A673 (cell line): Measurements from ENCODE around the gene EMC9. TPM values are rescaled to one million over a fixed set of nuclear protein-coding genes. Genes with fewer than 3 reads are reported as not detected.

ENCODE experiments used
- BruUV-seq: library from RNA; stranded (reverse); fragments of 400-500 nt; replicated peaks from 2 replicates; lab custom pipeline; 2021; lab: Mats Ljungman, UMichigan
- CTCF ChIA-PET: fragments of 300-600 bp; sonication (Branson Sonifier 250); formaldehyde crosslinking; loops from one replicate; lab custom pipeline; 2022; ENCODE audit warnings: antibody characterized with exemption; lab: Charles Lee
- POLR2A ChIA-PET: fragments of 300-600 bp; sonication (Branson Sonifier 250); formaldehyde crosslinking; loops from one replicate; lab custom pipeline; 2022; ENCODE audit warnings: antibody characterized with exemption; ENCODE audit not compliant: low non-redundant PET; lab: Charles Lee
- DNase-seq: peaks from one replicate; pipeline ENCODE4 v3.0.0-alpha.2; 2015; ENCODE audit warnings: low spot score
- H3K27ac ChIP-seq: fragments of 200-600 bp; sonication (generic); 2 replicates; pipeline ENCODE4 v1.5.1; 2016; ENCODE audit warnings: mixed run types, low read depth, mild to moderate bottlenecking, mixed read lengths, antibody characterized with exemption, low read length; ENCODE audit not compliant: poor library complexity, severe bottlenecking
- H3K27me3 ChIP-seq: fragments of 200-600 bp; sonication (generic); replicated peaks from 2 replicates; pipeline ENCODE4 v1.6.1; 2017; ENCODE audit warnings: mixed run types, low read depth, mild to moderate bottlenecking, mixed read lengths, antibody characterized with exemption, low read length; ENCODE audit not compliant: insufficient read depth, poor library complexity
- H3K36me3 ChIP-seq: fragments of 200-600 bp; sonication (generic); 2 replicates; pipeline ENCODE4 v1.6.1; 2016; ENCODE audit warnings: mixed run types, mild to moderate bottlenecking, mixed read lengths, antibody characterized with exemption, low read length; ENCODE audit not compliant: insufficient read depth, poor library complexity, severe bottlenecking
- H3K4me1 ChIP-seq: fragments of 200-600 bp; sonication (generic); 2 replicates; pipeline ENCODE4 v1.6.1; 2017; ENCODE audit warnings: mixed run types, mild to moderate bottlenecking, mixed read lengths, antibody characterized with exemption, low read length; ENCODE audit not compliant: insufficient read depth, poor library complexity, severe bottlenecking
- H3K4me3 ChIP-seq: fragments of 200-600 bp; sonication (generic); 2 replicates; pipeline ENCODE4 v1.5.1; 2016; ENCODE audit warnings: low read depth, mixed run types, mild to moderate bottlenecking, mixed read lengths, low read length; ENCODE audit not compliant: poor library complexity, severe bottlenecking
- H3K9me3 ChIP-seq: fragments of 200-600 bp; sonication (generic); 2 replicates; pipeline ENCODE4 v1.6.1; 2016; ENCODE audit warnings: mixed run types, low read depth, mild to moderate bottlenecking, mixed read lengths, antibody characterized with exemption, low read length; ENCODE audit not compliant: poor library complexity, severe bottlenecking
- CTCF ChIP-seq: fragments of 300-800, 200-600 bp; sonication (generic); conservative IDR thresholded peaks from 2 replicates; pipeline ENCODE4 v1.5.1; 2017; ENCODE audit warnings: low read depth, mild to moderate bottlenecking, antibody characterized with exemption, low read length, moderate library complexity, mixed read lengths
- EZH2 ChIP-seq: fragments of 200-600 bp; sonication (generic); IDR thresholded peaks from 2 replicates; pipeline ENCODE4 v1.6.1; 2017; ENCODE audit warnings: borderline replicate concordance, low read depth, mild to moderate bottlenecking, mixed read lengths, antibody characterized with exemption, low read length; ENCODE audit not compliant: poor library complexity, severe bottlenecking
- intact Hi-C: fragments of 100-400 bp; cut with micrococcal nuclease; formaldehyde crosslinking; loops from one replicate; pipeline ENCODE4 v1.10.0; 2022; ENCODE audit not compliant: unreplicated experiment
- total RNA-seq: library from RNA; stranded (reverse); gene quantifications from 2 replicates; pipeline ENCODE4 v1.2.3, GENCODE V29; 2021

EMC9 gene
- total RNA-seq, 1 experiment from 2014 or later: 36.8 TPM

DNA sequence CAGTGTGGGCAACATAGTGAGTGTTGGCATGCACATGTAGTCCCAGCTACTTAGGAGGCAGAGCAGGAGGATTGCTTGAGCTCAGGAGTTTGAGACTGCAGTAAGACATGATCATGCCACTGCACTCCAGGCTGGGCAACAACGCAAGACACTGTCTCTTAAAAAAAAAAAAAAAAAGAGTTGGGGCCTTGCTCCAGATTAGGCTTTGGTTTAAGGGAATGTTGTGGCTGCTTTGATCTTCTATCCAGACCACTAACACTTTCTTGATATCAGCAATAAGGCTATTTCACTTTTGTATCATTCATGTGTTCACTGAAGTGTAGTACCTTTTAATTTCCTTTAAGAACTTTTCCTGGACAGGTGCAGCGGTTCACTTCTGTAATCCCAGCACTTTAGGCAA lies 13.7 kb downstream of the EMC9 start:
- no peaks in the 10 kb centered on the region for H3K36me3 ChIP-seq
- intact Hi-C loops: no loop called here
- H3K4me3 ChIP-seq: no peak overlapping the region
- no peaks in the 10 kb centered on the region for H3K4me1 ChIP-seq
- ChIA-PET POLR2A (no interaction called here), CTCF (no interaction called here)
- no TSS peak for BruUV-seq
- H3K9me3 ChIP-seq: no peaks in the 10 kb centered on the region
- H3K27ac ChIP-seq: no peak overlapping the region
- no peak for TF ChIP-seq EZH2
- no peaks in the 10 kb centered on the region for H3K27me3 ChIP-seq
- DNase-seq: no peak

- Histone ChIP-seq H3K4me1 (no peaks in the 10 kb centered on the region), H3K9me3 (no peaks in the 10 kb centered on the region), H3K27me3 (no peaks in the 10 kb centered on the region), H3K27ac (no peak overlapping the region), H3K36me3 (no peaks in the 10 kb centered on the region), H3K4me3 (no peak overlapping the region)
- POLR2A ChIA-PET: no interaction called here
- intact Hi-C loops: no loop called here
- no peak for DNase-seq
- CTCF ChIA-PET: no interaction called here
- TF ChIP-seq CTCF: no peak
- TF ChIP-seq EZH2: no peak
- no TSS peak for BruUV-seq
Measured at GRCh38 chr14:24126939-24127338, 14.5 kb downstream of the EMC9 start.

DNA sequence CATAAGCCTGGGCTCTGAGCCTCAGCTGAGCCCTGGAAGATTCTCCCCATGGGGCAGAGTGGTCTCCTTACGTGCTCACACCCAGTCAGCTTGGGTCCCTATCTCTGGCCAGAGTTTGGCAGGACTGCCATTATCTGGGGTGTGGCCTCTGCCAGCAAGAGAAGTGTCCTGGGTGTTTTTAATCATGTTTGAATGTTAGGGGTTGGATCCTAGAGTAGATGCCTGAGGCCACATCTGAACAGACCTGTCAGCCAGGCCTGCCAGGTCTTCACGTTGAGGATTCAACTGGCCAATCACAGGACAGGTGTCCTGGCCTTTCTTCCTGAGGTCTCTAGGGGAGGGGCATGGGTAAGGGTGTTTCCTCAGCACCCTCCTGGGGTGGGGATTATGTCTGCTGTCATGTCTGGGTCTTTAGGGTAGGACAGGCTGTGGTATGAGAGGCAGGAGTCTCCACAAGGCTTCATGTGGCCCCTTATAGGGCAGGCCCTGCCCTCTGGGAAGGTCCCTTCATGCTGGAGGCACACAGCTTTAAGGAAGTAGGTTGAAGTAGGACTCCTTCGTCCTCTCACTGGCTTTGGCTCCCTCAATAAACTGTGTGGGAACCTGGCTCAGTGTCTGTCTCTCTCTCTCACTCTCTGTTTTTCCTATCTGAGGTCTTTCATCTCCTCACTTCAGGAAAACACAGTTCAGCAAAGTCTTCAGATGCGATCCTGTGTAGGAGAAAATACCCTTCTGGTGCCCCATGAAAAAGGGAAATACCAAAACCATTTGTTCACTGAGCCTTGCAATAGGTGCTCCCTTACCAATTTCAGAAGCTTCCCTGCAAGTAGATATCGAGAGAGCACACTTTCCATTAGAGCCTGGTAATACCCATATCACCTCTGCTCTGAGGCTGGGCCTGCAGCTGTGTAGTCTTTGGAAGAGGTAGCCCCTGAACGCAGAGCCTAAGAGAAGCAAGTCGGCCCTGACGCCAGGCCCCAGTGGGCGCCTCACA lies 17.7 kb downstream of the EMC9 start:
- BruUV-seq: TSS peak; percentile 39
- POLR2A ChIA-PET: no interaction called here

More for the DNA sequence above, 17.7 kb downstream of the EMC9 start:
- Histone ChIP-seq H3K27me3 (no peaks in the 10 kb centered on the region), H3K36me3 (peaks cover 20% of the 10 kb centered on the region), H3K9me3 (no peaks in the 10 kb centered on the region), H3K27ac (no peak overlapping the region), H3K4me3 (no peak overlapping the region), H3K4me1 (no peaks in the 10 kb centered on the region)
- CTCF ChIA-PET: no interaction called here
- DNase-seq: no peak
- intact Hi-C loops: no loop called here
- no peak for TF ChIP-seq CTCF
